Lower lobe of right lung (tissue), 2 donors: ENCODE results near the gene RAB31. TPM values are rescaled to one million over a fixed set of nuclear protein-coding genes. Genes with fewer than 3 reads are reported as not detected.
A peak's percentile ranks its signal among the peaks of the same experiment; 100 is the strongest.

Source experiments
- ATAC-seq, 2 donors: fragments of 200-7000 bp; cut with Tn5 transposase; one replicate each; pipeline ENCODE4 v1.9.1; 2020 to 2022; ENCODE audit warnings: mild to moderate bottlenecking in 2 of 2, moderate library complexity in 2 of 2
- DNase-seq: peaks from one replicate; pipeline ENCODE4 v3.0.0-alpha.2; 2020
- H3K27ac ChIP-seq: fragments of 200-600 bp; one replicate; pipeline ENCODE4 v1.8.0; 2022
- H3K27me3 ChIP-seq: fragments of 200-600 bp; one replicate; pipeline ENCODE4 v1.8.0; 2022; ENCODE audit warnings: low read depth
- H3K36me3 ChIP-seq: fragments of 200-600 bp; one replicate; pipeline ENCODE4 v1.8.0; 2022; ENCODE audit warnings: mild to moderate bottlenecking
- H3K4me1 ChIP-seq: fragments of 200-600 bp; one replicate; pipeline ENCODE4 v1.8.0; 2022
- H3K4me3 ChIP-seq: fragments of 200-600 bp; one replicate; pipeline ENCODE4 v1.8.0; 2022; ENCODE audit warnings: mild to moderate bottlenecking
- H3K9me3 ChIP-seq: fragments of 200-600 bp; one replicate; pipeline ENCODE4 v1.8.0; 2022
- CTCF ChIP-seq: fragments of 200-600 bp; IDR thresholded peaks from one replicate; pipeline ENCODE4 v1.8.0; 2022; ENCODE audit warnings: antibody characterized with exemption, mild to moderate bottlenecking
- intact Hi-C: fragments of 100-400 bp; cut with DNase I; formaldehyde crosslinking; loops from one replicate; pipeline ENCODE4 v1.11.0; 2022
- total RNA-seq: library from RNA; stranded (reverse); fragmentation: NEBNext Ultra II Directional; extraction: Animal tissue kit (Norgen Biotek cat#: 25700); gene quantifications from one replicate; pipeline ENCODE4 v1.2.1, GENCODE V29; 2021
- donor health status: DM: no; HTN: yes; CAD: no; lungs with severe emphysema.

RAB31 gene
- total RNA-seq, 1 donor from 2014 or later: 110 TPM

GRCh38 chr18:9827793-9828505, 119.8 kb downstream of the RAB31 start:
- H3K27me3 ChIP-seq: no peaks in the 10 kb centered on the region
- peak overlapping the region; percentile 84 for H3K27ac ChIP-seq
- intact Hi-C loops: no loop called here
- peaks cover 10% of the 10 kb centered on the region for H3K36me3 ChIP-seq
- ATAC-seq (peak; percentile 53 to 73), DNase-seq (peak; percentile 74)
- peaks cover 43% of the 10 kb centered on the region for H3K4me1 ChIP-seq
- TF ChIP-seq CTCF: no peak
- H3K9me3 ChIP-seq: no peaks in the 10 kb centered on the region
- H3K4me3 ChIP-seq: no peak overlapping the region

- H3K27me3 ChIP-seq: no peaks in the 10 kb centered on the region
- peaks cover 43% of the 10 kb centered on the region for H3K4me1 ChIP-seq
- peak overlapping the region; percentile 84 for H3K27ac ChIP-seq
- no peaks in the 10 kb centered on the region for H3K9me3 ChIP-seq
- no peak for DNase-seq
- H3K4me3 ChIP-seq: no peak overlapping the region
- no peak for TF ChIP-seq CTCF
- ATAC-seq: no peak
- peaks cover 10% of the 10 kb centered on the region for H3K36me3 ChIP-seq
- intact Hi-C loops: no loop called here
These were observed 120.7 kb downstream of the RAB31 start for GRCh38 chr18:9828506-9829396.

GRCh38 chr18:9829397-9829712, 121.3 kb downstream of the RAB31 start:
- H3K4me3 ChIP-seq: no peak overlapping the region
- intact Hi-C loops: no loop called here
- peaks cover 42% of the 10 kb centered on the region for H3K4me1 ChIP-seq
- no peaks in the 10 kb centered on the region for H3K27me3 ChIP-seq
- TF ChIP-seq CTCF: no peak
- no peaks in the 10 kb centered on the region for H3K9me3 ChIP-seq
- DNase-seq (no peak), ATAC-seq (no peak)
- no peak overlapping the region for H3K27ac ChIP-seq
- peaks cover 10% of the 10 kb centered on the region for H3K36me3 ChIP-seq

- Histone ChIP-seq H3K36me3 (peaks cover 10% of the 10 kb centered on the region), H3K4me1 (peaks cover 31% of the 10 kb centered on the region), H3K9me3 (no peaks in the 10 kb centered on the region), H3K27me3 (no peaks in the 10 kb centered on the region), H3K4me3 (no peak overlapping the region), H3K27ac (no peak overlapping the region)
- peak; percentile 10 for TF ChIP-seq CTCF
- intact Hi-C loops: no loop called here
- DNase-seq (no peak), ATAC-seq (peak in 1 of 2 donors; percentile 4)
These were observed 123.1 kb downstream of the RAB31 start for GRCh38 chr18:9831036-9831722.

GRCh38 chr18:9831723-9832199, 123.7 kb downstream of the RAB31 start:
- peaks cover 30% of the 10 kb centered on the region for H3K4me1 ChIP-seq
- no peaks in the 10 kb centered on the region for H3K27me3 ChIP-seq
- no peaks in the 10 kb centered on the region for H3K9me3 ChIP-seq
- peaks cover 10% of the 10 kb centered on the region for H3K36me3 ChIP-seq
- DNase-seq: no peak
- intact Hi-C loops: no loop called here
- no peak for ATAC-seq
- no peak for TF ChIP-seq CTCF
- no peak overlapping the region for H3K27ac ChIP-seq
- no peak overlapping the region for H3K4me3 ChIP-seq
